A204.1 (cell line): ENCODE measurements around the gene GCH1.
"Not testable (repeated sequence)": the region's sequence is repeated elsewhere in the genome, so short reads cannot be mapped to it uniquely, and the experiment has no call there.

Source experiments
- FAIRE-seq: peaks from 2 replicates; lab custom pipeline; 2012; peaks lifted over from hg19 to GRCh38; lab: Jason Lieb, UNC

GCH1 gene, protein sequence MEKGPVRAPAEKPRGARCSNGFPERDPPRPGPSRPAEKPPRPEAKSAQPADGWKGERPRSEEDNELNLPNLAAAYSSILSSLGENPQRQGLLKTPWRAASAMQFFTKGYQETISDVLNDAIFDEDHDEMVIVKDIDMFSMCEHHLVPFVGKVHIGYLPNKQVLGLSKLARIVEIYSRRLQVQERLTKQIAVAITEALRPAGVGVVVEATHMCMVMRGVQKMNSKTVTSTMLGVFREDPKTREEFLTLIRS

DNA sequence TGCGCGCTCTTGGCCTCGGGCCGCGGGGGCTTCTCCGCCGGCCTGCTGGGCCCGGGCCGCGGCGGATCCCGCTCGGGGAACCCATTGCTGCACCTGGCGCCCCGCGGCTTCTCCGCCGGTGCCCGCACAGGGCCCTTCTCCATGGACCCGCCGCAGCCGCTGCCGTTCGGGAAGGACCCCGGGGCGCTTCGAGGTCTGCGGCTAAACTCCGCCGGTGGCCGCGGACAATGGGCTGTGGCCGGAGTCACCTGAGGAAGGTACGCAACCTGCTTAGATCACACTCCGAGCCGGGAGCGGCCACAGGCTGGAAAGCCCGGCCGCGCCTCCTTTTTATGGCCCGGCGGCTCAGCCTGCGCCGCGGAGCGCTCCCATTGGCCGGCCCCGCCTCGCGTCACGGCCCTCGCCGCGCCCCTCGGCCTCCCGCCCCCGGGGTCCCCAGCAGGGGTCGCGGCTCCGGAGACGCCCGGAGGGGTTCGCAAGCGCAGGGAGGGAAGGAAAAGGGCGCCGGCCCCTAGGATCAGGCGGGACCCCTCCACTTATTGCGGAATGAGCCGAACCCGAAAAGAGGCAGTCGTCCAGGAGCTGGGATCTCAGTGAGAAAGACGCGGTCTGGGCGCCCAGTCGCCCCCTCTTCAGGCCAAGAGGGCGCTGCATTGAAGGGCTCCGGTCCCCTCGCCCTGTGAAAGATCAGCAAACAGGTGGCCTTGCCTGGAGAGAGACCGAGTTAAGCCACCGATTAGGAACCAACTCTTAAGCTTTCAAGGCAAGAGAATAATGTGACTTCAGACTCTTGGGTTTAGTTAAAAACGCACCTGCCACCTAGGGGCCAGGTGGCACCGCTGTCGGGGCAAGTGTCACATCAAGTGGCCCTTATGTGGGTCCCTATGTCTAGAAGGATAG lies at the start of gene GCH1:
Gene GCH1, minus strand, starts transcription at position 306 of the 900 bp plus-strand sequence. Its CDS starts 163 bp downstream, at position 143.
- FAIRE-seq = no peak

DNA sequence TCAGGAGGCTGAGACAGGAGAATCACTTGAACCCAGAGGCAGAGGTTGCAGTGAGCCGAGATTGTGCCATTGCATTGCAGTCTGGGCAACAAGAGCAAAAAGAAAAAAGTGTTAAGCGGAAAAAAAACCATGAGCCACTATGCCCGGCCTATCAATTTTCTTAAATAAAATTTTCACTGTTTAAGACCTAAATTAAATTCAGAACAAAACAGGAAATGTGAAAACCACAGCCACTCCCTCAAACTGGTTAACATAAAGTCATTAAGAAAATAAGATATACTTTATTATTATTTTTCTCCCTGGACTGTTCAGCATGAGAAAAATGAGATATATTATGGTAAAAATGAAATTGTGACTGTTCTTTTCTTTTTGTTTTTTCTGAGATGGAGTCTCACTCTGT lies 44.6 kb upstream of the GCH1 start:
- no peak for FAIRE-seq

DNA sequence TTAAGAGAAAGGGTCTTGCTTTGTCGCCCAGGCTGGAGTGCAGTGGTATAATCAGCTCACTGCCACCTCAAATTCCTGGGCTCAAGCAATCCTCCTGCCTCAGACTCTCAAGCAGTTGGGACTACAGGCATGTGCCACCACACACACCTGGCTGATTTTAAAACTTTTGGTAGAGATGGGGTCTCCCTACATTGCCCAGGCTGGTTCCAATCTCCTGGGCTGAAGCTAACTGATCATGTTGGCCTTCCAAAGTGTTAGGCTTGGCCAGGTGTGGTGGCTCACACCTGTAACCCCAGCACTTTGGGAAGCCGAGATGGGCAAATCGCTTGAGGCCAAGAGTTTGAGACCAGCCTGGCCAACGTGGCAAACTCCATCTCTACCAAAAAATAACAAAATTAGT lies 43.9 kb upstream of the GCH1 start:
- no peak for FAIRE-seq

DNA sequence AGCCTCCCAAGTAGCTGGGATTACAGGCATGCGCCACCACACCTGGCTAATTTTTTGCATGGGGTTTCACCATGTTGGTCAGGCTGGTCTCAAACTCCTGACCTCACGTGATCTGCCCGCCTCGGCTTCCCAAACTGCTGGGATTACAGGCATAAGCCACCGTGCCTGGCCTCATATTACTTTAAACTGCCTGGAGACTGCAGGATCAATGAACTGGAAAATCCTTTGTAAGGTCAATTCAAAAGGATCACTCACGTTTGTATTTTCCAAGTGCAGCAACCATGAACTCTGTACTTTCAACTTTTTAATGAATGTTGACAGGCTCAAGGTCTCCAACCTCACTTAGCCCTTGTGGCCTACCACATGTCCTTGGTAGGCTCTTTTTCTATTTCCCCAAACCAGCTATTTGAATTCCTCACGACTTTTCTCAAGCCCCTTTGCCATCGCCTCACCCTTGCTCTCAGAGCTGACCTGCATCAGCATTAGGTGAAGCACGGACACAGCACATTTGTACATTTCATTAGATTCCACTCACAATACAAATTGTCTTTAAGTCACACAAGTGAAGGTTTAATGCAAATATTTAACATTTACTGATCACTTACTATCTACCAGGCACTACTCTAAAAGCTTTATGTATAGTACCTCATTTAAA lies 42.2 kb upstream of the GCH1 start:
- FAIRE-seq = no peak

DNA sequence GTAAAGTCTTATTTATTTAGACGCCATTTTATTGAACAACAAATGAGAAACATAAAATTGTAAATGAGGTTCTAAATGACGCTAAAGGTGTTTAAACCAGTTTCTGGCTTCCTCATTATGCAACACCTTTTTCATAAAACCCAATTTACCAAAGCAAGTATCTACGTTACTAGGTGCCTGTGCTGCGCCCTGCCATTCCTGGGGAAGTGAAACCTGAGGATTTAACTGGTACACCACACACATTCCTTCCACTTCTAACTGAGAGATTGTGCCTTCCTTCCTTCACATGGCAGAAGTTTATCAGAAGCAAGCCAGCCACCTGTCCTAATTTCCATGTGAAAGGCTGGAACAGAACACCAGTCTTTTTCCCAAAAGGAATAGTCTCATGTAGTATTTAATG lies 40.3 kb upstream of the GCH1 start:
- FAIRE-seq = no peak

DNA sequence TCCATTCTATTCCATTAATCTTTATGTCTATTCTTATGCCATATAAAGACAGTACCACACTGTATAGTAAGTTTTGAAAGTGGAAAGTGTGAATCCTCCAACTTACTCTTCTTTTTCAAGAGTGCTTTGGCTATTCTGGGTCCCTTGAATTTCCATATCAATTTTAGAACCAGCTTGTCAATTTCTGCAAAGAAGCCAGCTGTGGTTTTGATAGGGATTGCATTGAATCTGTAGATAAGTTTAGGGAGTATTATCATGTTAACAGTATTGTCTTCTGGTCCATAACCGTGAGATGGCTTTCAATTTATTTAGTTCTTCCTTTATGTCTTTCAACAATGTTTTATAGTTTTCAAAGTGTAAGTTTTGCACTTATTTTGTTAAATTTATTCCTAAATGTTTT lies 34.2 kb upstream of the GCH1 start:
- FAIRE-seq = no peak

DNA sequence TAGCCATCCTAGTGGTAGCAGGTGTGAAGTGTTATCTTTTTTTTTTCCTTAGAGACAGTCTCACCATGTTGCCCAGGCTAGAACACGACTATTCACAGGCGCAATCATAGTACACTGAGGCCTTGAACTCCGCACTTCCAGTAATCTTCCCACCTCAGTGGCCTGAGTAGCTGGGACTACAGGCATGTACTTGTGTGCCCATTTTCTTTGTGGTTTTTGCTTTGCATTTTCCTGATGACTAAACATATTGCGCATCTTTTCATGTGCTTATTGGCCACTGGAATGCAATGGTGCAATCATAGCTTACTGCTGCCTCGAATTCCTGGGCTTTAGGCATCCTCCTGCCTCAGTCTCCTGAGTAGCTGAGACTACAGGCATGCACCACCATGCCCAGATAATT lies 33.3 kb upstream of the GCH1 start:
- no peak for FAIRE-seq

DNA sequence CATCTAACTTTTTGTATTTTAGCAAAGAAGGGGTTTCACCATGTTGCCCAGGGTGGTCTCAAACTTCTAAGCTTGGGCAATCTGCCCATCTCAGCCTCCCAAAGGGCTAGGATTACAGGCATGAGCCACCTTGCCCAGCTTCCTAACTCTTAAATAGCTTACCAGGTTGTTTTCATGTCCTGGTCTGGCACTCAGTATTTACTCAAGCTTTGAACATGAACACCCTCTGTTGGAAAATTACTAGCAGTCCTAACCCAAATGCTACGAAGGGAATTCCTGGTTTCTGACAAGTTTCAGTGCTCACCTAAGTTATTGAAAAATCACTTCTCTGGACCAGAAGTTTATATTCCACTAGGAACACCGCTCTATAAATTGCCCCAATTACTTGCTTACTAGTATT lies 32.5 kb upstream of the GCH1 start:
- FAIRE-seq = no peak

DNA sequence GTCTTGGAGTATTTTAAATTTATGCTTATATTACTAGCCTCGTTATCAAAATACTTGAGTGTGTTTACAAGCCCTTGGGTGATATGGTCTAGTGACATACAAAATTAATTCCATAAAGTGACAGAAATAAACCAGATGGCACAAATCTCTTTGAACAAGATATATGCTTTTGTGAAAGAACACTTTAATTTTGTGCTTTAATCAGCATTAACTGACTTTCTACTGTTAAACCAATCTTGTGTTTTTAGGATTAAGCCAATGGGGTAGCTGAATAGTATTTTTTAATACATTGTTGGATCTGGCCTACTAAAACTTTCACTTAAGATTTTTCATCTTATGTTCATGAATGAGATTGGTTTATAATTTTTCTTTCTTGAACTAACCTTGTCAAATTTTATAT lies 30.4 kb upstream of the GCH1 start:
- no peak for FAIRE-seq

DNA sequence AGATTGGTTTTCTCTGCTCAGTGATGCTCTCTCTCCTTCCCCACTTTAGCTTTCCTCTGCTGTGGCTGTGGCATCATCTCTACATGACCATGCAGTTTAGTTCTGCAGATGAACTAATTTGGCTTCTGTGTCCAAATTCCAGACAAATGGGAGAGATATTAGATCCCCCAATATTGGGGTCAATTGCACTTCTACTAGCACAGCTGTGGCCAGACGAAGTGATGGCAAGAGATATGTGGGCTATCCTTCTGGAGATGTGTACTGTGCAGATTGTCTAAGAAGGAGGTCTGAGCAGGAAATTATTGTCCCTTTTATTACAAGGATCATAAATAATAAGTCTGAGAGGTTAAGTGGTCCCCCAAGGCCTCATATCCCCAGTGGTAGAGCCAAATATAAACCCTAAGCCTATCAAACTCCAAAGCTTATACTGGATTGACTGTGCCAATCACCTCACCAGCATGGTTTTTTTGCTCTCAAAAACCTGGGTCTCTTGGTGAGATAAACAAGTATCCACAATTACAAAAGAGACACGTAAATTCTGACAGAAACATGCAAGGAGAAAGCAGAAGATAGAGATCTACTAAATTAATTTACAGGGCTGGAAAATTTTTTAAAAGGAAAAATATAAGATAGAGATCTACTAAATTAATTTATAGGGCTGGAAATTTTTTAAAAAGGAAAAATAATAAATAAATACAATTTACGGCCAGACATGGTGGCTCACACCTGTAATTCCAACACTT lies 29.1 kb upstream of the GCH1 start:
- no peak for FAIRE-seq

DNA sequence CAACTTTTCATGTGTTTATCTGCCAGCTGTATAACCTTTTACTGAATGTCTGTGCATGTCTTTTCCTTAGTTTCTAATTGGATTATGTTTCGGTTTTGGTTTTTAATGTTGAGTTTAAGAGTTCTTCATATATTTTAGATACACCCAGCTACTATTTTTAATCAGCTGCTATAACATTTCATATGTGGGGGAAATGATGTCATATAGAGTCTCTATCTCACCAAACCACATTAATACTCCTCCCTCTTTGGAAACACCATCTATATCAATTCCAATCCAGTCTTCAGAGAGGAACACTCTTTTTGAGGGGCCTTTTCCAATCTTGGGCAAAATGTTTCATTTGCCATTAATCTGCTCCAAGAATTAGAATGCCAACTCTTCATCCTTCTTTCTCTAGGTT lies 28.5 kb upstream of the GCH1 start:
- FAIRE-seq = no peak

DNA sequence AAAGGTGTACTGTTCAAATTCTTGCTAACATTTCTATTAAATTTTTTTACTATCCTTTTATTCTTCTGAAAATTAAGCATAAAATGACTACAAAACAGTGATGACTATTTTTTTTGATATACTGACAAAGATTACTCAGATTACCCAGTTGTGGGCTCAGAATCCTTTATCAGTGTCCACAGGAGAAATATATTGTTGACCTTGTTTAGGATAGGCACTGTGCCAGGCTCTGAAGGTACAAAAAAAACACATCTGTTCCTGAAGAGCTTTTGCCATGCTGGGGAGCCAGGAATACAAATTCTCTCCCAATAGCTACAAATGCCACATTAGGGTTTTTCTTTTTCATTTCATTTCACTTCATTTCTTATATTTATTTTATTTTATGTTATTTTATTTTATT lies 26.9 kb upstream of the GCH1 start:
- FAIRE-seq = no peak

DNA sequence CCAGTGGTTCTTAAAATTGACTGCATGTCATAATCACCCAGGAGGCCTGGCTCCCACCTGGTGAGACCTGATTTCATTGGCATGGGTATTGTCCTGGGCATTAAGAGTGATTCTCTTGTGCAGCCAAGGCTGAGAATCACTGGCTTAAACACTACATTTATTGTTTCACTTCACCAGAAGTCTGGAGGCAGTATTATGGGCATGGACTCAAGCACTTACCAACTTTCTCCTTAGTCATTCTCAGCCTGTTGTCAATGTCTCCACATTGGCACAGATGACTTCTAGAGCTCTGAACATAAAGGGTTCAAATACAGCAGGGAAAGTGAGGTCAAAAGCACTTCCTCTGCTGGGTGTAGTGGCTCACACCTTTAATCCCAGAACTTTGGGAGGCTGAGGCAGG lies 25.6 kb upstream of the GCH1 start:
- FAIRE-seq = no peak

DNA sequence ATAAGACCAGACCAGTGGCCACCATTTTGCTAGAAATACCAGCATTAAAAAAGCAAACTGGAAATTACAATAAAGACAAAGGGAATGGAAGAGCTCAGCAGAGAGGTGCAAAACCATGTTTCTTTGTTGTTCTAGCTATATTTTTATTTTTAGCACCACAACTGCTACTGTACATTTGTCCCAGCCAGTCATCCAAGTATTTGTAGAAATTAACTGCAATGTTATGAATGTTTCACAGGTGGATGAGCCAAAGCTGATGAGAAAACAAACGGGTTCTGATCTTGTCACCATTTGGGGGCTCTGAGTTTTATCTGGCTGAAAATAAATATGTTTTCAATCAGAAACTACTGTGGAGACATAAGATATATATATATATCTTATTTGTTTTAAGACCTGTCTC lies 24.9 kb upstream of the GCH1 start:
- no peak for FAIRE-seq

DNA sequence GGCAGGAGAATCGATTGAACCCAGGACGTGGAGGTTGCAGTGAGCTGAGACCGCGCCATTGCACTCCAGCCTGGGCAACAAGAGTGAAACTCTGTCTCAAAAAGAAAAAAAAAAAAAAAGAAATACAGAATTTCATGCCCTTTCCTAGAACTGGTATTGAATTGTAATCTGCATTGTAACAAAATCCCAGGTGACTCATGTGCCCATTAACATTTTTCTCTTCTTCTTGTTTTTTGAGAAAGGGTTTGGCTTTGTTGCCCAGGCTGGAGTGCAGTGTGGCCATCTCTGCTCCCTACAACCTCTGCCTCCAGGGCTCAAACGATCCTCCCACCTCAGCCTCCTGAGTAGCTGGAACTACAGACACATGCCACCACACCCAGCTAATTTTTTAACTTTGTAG lies 23.9 kb upstream of the GCH1 start:
- not testable (repeated sequence) for FAIRE-seq

DNA sequence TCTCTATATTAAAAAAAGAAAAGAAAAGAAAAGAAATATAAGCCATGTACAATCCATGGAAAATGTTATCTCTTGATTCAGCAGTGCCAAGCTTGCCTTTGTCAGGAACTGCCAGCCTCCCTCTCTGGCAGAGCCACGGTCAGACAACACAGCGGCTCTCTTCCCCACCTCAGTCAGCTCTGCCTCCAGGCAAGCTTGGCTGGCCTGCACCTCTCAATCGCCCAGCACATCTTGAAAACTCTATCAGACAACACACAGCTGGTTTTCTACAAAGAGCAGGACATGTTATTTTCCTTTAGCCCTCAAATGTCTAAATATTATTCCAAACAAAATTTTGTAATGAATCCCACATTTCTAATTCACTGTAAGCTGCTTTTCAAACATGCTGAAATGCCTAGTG lies 20.0 kb upstream of the GCH1 start:
- no peak for FAIRE-seq

DNA sequence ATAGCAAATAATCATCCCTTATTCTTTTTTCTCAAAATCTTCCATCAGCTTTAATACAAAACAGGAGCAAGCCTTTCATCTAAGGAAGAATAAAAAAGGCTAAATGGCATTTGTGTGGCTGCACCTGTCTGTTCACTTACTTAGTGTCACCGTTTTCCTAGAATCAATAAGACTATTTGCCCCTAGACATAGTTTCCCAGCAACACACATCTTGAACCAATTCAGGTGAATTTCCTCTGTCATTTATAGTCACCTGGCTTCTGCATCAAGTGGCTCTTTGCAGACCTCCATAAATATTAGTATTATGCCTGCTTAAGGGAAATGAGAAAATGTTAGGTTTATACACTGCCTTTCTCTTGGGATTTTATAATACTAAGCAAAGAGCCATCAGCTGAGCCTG lies 17.4 kb upstream of the GCH1 start:
- no peak for FAIRE-seq

DNA sequence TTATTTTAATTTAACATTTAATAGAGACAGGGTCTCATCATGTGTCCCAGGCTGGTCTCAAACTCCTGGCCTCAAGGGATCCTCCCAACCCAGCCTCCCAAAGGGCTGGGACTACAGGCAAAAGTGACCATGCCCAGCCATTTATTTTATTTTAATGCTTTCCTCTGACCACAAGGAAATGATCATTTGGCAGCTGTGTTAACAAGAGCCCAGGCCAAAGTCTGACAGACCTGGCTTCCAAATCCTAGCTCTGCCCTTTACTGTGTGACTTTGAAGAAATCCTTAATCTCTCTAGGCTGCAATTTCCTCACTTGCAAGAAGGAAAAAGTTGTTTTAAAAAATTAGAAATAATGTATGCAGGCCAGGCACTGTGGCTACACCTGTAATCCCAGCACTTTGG lies 16.7 kb upstream of the GCH1 start:
- FAIRE-seq = no peak

DNA sequence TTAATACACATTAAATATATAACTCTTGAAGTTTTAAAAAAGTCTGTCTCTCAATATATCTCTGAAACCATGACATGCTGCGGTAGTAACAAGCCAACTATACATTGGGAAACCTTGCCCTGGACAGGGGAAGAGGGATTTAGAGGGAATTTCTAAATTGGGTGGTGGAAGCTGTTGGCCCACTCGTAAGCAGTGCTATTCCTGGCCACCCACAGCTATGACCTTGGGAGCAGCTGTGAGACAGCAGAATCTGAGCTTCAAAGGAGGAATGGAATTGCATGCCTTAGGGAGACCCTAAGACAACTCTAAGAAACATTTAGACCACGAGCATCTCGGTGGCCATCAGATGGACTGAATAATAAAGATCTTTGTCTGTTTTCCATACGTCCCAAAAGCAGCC lies 15.8 kb upstream of the GCH1 start:
- FAIRE-seq = no peak

DNA sequence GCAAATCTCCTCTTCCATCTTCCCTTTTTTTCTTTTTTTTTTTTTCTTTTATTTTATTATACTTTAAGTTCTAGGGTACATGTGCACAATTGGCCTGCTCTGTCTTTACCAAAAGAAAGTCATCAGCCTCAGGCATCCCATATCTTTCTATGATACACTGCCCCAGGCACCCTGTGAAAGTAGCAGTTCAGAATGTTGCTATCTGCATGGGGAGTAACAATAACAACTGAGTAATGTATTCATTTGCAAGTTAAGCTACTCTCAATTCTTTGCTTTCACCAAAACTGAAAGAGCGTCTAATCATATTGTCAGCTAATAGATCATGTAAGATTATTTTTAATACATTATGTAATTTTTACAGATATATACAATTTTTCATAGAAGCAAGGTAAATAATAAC lies 13.5 kb upstream of the GCH1 start:
- FAIRE-seq = no peak

DNA sequence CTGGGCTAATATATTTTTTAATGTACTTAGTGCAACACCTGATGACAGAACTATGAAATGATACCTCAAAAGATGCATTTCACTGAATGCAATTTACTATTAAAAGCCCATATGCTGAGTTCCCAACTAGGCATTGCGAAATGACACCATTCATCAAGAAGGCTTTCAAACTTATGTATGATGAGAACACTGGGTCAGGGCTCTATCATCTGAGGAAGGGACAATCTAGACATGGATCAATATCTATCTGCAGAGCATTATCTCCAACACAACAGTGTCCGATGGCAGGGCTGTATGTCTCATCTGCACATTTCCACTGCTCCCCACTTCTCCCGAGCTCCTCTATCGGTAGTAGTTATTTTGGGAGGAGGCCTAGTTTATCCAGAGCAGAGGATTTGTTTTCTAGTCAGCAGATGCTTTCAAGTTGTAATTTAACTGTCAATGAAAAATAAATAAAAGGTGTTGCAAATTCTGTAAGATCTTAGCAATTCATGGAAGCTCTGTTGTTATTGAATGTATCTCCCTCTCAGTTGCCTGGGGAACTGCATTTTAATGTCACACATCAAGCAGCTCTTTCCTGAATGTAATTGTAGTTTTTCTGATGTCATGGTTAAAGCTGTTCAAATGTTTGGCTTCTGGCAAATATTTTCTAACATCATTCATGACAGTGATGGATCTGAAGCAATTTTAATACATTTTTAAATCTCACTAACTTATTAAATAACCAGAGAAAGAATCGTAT lies 7.4 kb upstream of the GCH1 start:
- FAIRE-seq = no peak

DNA sequence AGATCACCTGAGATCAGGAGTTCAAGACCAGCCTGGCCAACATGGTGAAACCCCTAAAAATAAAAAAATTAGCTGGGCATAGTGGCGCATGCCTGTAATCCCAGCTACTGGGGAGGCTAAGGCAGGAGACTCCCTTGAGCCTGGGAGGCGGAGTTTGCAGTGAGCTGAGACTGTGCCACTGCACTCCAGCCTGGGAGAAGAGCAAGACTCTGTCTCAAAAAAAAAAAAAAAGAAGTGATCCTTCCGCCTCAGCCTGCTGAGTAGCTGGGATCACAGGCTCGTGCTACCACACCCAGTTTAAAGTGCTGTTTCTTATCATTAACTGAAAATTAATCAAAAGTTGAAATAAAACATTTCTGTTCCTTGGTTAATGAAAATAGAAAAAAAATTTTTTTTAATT lies 6.3 kb upstream of the GCH1 start:
- FAIRE-seq = not testable (repeated sequence)
